SK-N-SH treated with all-trans-retinoic acid at 6 μM for 48 hours (cell line): Measurements from ENCODE around the gene GRAP.

ENCODE experiments used
- ATAC-seq: fragments of 200-7000 bp; cut with Tn5 transposase; 3 replicates; pipeline ENCODE4 v1.9.1; 2020; ENCODE audit warnings: mild to moderate bottlenecking, moderate library complexity
- ARNTL ChIP-seq: fragments of 450-650 bp; formaldehyde crosslinking; IDR thresholded peaks from 2 replicates; pipeline ENCODE4 v1.5.0; 2020; ENCODE audit warnings: low read depth, mild to moderate bottlenecking, moderate library complexity, borderline replicate concordance
- BACH2 ChIP-seq: fragments of 250-450 bp; sonication (Bioruptor Pico); IDR thresholded peaks from 2 replicates; pipeline ENCODE4 v1.9.0; 2021; ENCODE audit warnings: mild to moderate bottlenecking, borderline replicate concordance
- CSDC2 ChIP-seq: fragments of 250-450 bp; sonication (Bioruptor Pico); IDR thresholded peaks from 2 replicates; pipeline ENCODE4 v1.5.0; 2020; ENCODE audit warnings: mild to moderate bottlenecking, moderate library complexity
- ESRRG ChIP-seq: fragments of 250-450 bp; sonication (Bioruptor Pico); IDR thresholded peaks from 2 replicates; pipeline ENCODE4 v1.6.1; 2021; ENCODE audit warnings: mild to moderate bottlenecking
- GLIS3 ChIP-seq: fragments of 250-450 bp; sonication (Bioruptor Pico); IDR thresholded peaks from 2 replicates; pipeline ENCODE4 v1.5.0; 2020; ENCODE audit warnings: mild to moderate bottlenecking, moderate library complexity
- ISL1 ChIP-seq: fragments of 250-450 bp; sonication (Bioruptor Pico); IDR thresholded peaks from 2 replicates; pipeline ENCODE4 v2.1.2; 2022; ENCODE audit warnings: mild to moderate bottlenecking, moderate library complexity
- OSR1 ChIP-seq: fragments of 250-450 bp; sonication (Bioruptor Pico); IDR thresholded peaks from 2 replicates; pipeline ENCODE4 v1.8.0; 2022; ENCODE audit warnings: moderate library complexity, mild to moderate bottlenecking, inconsistent platforms
- PPARA ChIP-seq: fragments of 250-450 bp; sonication (Bioruptor Pico); IDR thresholded peaks from 2 replicates; pipeline ENCODE4 v1.5.0; 2020; ENCODE audit warnings: mild to moderate bottlenecking, borderline replicate concordance
- RARB ChIP-seq: fragments of 250-450 bp; sonication (Bioruptor Pico); IDR thresholded peaks from 2 replicates; pipeline ENCODE4 v1.8.0; 2021; ENCODE audit warnings: mild to moderate bottlenecking, moderate library complexity
- SNAI2 ChIP-seq: fragments of 250-450 bp; sonication (Bioruptor Pico); IDR thresholded peaks from 2 replicates; pipeline ENCODE4 v1.5.0; 2020; ENCODE audit warnings: mild to moderate bottlenecking, moderate library complexity
- TCF4 ChIP-seq: fragments of 250-450 bp; sonication (Bioruptor Pico); IDR thresholded peaks from 2 replicates; pipeline ENCODE4 v1.8.0; 2021; ENCODE audit warnings: mild to moderate bottlenecking, moderate library complexity, borderline replicate concordance
- TOX ChIP-seq: fragments of 250-450 bp; sonication (Bioruptor Pico); IDR thresholded peaks from 2 replicates; pipeline ENCODE4 v1.8.0; 2021; ENCODE audit warnings: mild to moderate bottlenecking, moderate library complexity, borderline replicate concordance
- ZC3H10 ChIP-seq: fragments of 250-450 bp; sonication (Bioruptor Pico); IDR thresholded peaks from 2 replicates; pipeline ENCODE4 v1.5.1; 2021; ENCODE audit warnings: mild to moderate bottlenecking, moderate library complexity
- ZFP30 ChIP-seq: fragments of 450-650 bp; formaldehyde crosslinking; IDR thresholded peaks from 2 replicates; pipeline ENCODE4 v1.5.0; 2022; ENCODE audit warnings: mild to moderate bottlenecking, moderate library complexity
- ZNF565 ChIP-seq: fragments of 450-650 bp; formaldehyde crosslinking; conservative IDR thresholded peaks from 2 replicates; pipeline ENCODE4 v1.5.0; 2020; ENCODE audit warnings: low read depth, mild to moderate bottlenecking, moderate library complexity
- ZNF70 ChIP-seq: fragments of 450-650 bp; formaldehyde crosslinking; IDR thresholded peaks from 2 replicates; pipeline ENCODE4 v1.5.0; 2020; ENCODE audit warnings: mild to moderate bottlenecking, moderate library complexity
- ZNF8 ChIP-seq: fragments of 450-650 bp; formaldehyde crosslinking; IDR thresholded peaks from 2 replicates; pipeline ENCODE4 v1.5.0; 2020; ENCODE audit warnings: mild to moderate bottlenecking, moderate library complexity
- TF ChIP-seq, protein P1 (sequence below): fragments of 250-450 bp; sonication (Bioruptor Pico); IDR thresholded peaks from 2 replicates; pipeline ENCODE4 v1.8.0; 2020; ENCODE audit warnings: mild to moderate bottlenecking, moderate library complexity, borderline replicate concordance
- TF ChIP-seq, protein P2 (sequence below): fragments of 250-450 bp; sonication (Bioruptor Pico); IDR thresholded peaks from 2 replicates; pipeline ENCODE4 v1.5.0; 2020; ENCODE audit warnings: mild to moderate bottlenecking, moderate library complexity
- TF ChIP-seq, protein P3 (sequence below): fragments of 250-450 bp; sonication (Bioruptor Pico); IDR thresholded peaks from 2 replicates; pipeline ENCODE4 v1.5.1; 2021; ENCODE audit warnings: mild to moderate bottlenecking, moderate library complexity

Gene GRAP

DNA sequence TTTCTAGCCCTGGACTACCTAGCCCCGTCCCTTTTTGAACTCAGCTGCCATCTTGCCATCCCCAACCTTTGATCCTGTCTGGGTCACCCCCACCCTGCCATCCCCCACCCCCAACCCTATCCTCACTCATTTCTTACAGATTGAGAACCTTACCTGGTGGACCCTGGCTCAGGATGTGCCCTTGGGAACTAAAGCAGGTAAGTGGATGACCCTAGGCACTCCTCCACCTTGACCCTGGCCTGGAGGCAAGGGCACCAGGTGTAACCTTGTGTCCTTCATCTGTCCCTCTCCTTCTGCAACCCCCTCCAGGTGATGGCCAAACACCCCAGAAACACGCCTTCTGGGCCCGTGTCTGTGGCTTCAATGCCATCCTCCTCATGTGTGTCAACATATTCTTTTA lies 26.7 kb downstream of the GRAP start:
- ATAC-seq, result no peak
- no peak for TF ChIP-seq PPARA (CRISPR knock-in tag)

DNA sequence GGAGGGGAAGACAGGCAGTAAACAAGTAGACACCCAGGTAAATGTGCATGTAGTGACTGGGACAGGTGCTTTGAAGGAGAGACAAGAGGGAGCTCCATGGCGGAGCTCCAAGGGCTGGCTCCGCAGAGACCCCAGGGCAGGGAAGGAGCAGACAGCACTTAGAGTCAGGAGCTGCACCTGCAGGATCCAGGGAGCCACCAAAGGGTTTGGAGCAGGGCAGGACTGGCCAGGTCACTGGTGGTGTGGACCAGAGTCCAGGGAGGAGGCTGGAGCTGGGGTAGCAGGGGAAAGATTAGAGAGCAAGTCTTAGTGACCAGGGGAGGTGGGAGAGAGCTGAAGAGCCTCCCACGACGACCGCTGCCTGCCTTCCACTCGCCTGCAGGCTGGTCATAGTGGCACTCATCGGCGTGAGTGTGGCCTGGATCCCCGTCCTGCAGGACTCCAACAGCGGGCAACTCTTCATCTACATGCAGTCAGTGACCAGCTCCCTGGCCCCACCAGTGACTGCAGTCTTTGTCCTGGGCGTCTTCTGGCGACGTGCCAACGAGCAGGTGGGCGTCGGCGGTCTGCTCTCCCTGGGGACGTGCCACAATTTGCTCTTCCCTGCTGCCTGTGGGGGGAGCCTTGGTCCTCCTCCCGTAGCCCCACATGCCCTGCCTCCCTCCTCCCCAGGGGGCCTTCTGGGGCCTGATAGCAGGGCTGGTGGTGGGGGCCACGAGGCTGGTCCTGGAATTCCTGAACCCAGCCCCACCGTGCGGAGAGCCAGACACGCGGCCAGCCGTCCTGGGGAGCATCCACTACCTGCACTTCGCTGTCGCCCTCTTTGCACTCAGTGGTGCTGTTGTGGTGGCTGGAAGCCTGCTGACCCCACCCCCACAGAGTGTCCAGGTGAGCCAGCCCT lies 27.5 kb downstream of the GRAP start:
- no peak for ATAC-seq
- TF ChIP-seq ZNF565 (CRISPR knock-in tag), result no peak
- TF ChIP-seq GLIS3 (CRISPR knock-in tag), result no peak
- no peak for TF ChIP-seq ISL1
- no peak for TF ChIP-seq CSDC2 (CRISPR knock-in tag)
- TF ChIP-seq, protein P1, sequence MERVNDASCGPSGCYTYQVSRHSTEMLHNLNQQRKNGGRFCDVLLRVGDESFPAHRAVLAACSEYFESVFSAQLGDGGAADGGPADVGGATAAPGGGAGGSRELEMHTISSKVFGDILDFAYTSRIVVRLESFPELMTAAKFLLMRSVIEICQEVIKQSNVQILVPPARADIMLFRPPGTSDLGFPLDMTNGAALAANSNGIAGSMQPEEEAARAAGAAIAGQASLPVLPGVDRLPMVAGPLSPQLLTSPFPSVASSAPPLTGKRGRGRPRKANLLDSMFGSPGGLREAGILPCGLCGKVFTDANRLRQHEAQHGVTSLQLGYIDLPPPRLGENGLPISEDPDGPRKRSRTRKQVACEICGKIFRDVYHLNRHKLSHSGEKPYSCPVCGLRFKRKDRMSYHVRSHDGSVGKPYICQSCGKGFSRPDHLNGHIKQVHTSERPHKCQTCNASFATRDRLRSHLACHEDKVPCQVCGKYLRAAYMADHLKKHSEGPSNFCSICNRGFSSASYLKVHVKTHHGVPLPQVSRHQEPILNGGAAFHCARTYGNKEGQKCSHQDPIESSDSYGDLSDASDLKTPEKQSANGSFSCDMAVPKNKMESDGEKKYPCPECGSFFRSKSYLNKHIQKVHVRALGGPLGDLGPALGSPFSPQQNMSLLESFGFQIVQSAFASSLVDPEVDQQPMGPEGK (CRISPR knock-in tag), result no peak

DNA sequence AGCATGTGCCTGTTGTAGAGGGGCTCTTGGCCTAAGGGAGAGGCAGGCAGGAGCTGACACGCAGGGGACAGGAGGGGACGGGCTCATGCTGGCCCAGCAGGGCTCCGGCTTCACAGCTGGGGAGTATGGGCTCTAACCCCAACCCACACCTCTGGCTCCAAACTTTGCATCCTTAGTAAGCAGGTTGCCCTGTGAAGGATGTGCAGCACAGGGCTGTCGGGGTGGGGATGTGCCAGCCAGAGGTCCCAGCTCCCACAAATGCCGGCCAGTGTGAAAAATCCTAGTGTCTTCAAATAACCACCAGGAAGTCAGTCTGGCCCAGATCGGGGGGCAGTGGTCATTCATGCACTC lies 28.2 kb downstream of the GRAP start:
- ATAC-seq, result no peak
- TF ChIP-seq, protein P2, sequence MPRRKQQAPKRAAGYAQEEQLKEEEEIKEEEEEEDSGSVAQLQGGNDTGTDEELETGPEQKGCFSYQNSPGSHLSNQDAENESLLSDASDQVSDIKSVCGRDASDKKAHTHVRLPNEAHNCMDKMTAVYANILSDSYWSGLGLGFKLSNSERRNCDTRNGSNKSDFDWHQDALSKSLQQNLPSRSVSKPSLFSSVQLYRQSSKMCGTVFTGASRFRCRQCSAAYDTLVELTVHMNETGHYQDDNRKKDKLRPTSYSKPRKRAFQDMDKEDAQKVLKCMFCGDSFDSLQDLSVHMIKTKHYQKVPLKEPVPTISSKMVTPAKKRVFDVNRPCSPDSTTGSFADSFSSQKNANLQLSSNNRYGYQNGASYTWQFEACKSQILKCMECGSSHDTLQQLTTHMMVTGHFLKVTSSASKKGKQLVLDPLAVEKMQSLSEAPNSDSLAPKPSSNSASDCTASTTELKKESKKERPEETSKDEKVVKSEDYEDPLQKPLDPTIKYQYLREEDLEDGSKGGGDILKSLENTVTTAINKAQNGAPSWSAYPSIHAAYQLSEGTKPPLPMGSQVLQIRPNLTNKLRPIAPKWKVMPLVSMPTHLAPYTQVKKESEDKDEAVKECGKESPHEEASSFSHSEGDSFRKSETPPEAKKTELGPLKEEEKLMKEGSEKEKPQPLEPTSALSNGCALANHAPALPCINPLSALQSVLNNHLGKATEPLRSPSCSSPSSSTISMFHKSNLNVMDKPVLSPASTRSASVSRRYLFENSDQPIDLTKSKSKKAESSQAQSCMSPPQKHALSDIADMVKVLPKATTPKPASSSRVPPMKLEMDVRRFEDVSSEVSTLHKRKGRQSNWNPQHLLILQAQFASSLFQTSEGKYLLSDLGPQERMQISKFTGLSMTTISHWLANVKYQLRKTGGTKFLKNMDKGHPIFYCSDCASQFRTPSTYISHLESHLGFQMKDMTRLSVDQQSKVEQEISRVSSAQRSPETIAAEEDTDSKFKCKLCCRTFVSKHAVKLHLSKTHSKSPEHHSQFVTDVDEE (CRISPR knock-in tag), result no peak
- no peak for TF ChIP-seq ARNTL
- no peak for TF ChIP-seq SNAI2 (CRISPR knock-in tag)
- no peak for TF ChIP-seq ZNF70 (CRISPR knock-in tag)
- TF ChIP-seq ZFP30 (CRISPR knock-in tag), result no peak
- no peak for TF ChIP-seq BACH2 (CRISPR knock-in tag)
- no peak for TF ChIP-seq ISL1
- no peak for TF ChIP-seq ZNF565 (CRISPR knock-in tag)
- TF ChIP-seq CSDC2 (CRISPR knock-in tag), result no peak
- TF ChIP-seq OSR1 (CRISPR knock-in tag), result no peak
- TF ChIP-seq, protein P1 (CRISPR knock-in tag), result no peak
- no peak for TF ChIP-seq TCF4 (CRISPR knock-in tag)
- TF ChIP-seq, protein P3, sequence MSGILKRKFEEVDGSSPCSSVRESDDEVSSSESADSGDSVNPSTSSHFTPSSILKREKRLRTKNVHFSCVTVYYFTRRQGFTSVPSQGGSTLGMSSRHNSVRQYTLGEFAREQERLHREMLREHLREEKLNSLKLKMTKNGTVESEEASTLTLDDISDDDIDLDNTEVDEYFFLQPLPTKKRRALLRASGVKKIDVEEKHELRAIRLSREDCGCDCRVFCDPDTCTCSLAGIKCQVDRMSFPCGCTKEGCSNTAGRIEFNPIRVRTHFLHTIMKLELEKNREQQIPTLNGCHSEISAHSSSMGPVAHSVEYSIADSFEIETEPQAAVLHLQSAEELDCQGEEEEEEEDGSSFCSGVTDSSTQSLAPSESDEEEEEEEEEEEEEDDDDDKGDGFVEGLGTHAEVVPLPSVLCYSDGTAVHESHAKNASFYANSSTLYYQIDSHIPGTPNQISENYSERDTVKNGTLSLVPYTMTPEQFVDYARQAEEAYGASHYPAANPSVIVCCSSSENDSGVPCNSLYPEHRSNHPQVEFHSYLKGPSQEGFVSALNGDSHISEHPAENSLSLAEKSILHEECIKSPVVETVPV (CRISPR knock-in tag), result no peak
- TF ChIP-seq ZNF8 (CRISPR knock-in tag), result no peak
- TF ChIP-seq ZC3H10, result no peak
- TF ChIP-seq TOX, result no peak
- TF ChIP-seq PPARA (CRISPR knock-in tag), result no peak
- no peak for TF ChIP-seq ESRRG (CRISPR knock-in tag)
- TF ChIP-seq RARB (CRISPR knock-in tag), result no peak
